CD14-positive monocyte (primary cell): ENCODE results near the gene SNX11. TPM values are rescaled to one million over a fixed set of nuclear protein-coding genes. Genes with fewer than 3 reads are reported as not detected.
A peak's percentile ranks its signal among the peaks of the same experiment; 100 is the strongest.

Experiments used
- DNase-seq, 3 donors: peaks; one replicate each; pipeline ENCODE4 v3.0.0-alpha.2; 2011 to 2022
- H2AFZ ChIP-seq: 2 replicates; pipeline ENCODE4 v1.6.0; 2012; ENCODE audit warnings: mild to moderate bottlenecking, low read depth, low read length, inconsistent platforms; ENCODE audit not compliant: insufficient read depth, poor library complexity, severe bottlenecking
- H3K27ac ChIP-seq, 2 donors: 1 replicate in 1 of 2; 2 replicates in 1 of 2; pipeline ENCODE4 v1.5.1; 2012 to 2013; ENCODE audit warnings: low read length in 2 of 2, control low read depth in 1 of 2, inconsistent platforms in 1 of 2, low read depth in 1 of 2, mild to moderate bottlenecking in 1 of 2
- H3K27me3 ChIP-seq, 2 donors: one replicate each; pipeline versions ENCODE4 v1.6.0 to v1.6.1; 2011 to 2013; ENCODE audit warnings: low read length in 2 of 2; ENCODE audit not compliant: control insufficient read depth in 2 of 2, insufficient read depth in 2 of 2
- H3K36me3 ChIP-seq, 2 donors: replicated peaks in 1 of 2; 1 replicate in 1 of 2; 2 replicates in 1 of 2; pipeline versions ENCODE4 v1.5.1 to v1.6.1; 2012 to 2013; ENCODE audit warnings: low read length in 2 of 2, control low read depth in 1 of 2, inconsistent platforms in 1 of 2, mild to moderate bottlenecking in 1 of 2; ENCODE audit not compliant: insufficient read depth in 2 of 2, control insufficient read depth in 1 of 2
- H3K4me1 ChIP-seq, 2 donors: 1 replicate in 1 of 2; 2 replicates in 1 of 2; pipeline versions ENCODE4 v1.5.1 to v1.6.1; 2012 to 2013; ENCODE audit warnings: low read length in 2 of 2, control low read depth in 1 of 2, inconsistent platforms in 1 of 2, mild to moderate bottlenecking in 1 of 2, moderate library complexity in 1 of 2; ENCODE audit not compliant: insufficient read depth in 2 of 2, control insufficient read depth in 1 of 2
- H3K4me2 ChIP-seq: replicated peaks from 2 replicates; pipeline ENCODE3; 2012; ENCODE audit warnings: low read length, moderate library complexity, mild to moderate bottlenecking; ENCODE audit not compliant: poor library complexity, severe bottlenecking; ENCODE audit errors: extremely low read depth
- H3K4me3 ChIP-seq, 3 experiments: fragments of 200-600 bp in 1 of 3; sonication (generic) in 1 of 3; replicated peaks in 1 of 3; 1 replicate in 2 of 3; 2 replicates in 1 of 3; pipeline ENCODE4 v1.5.1; 2011 to 2013; ENCODE audit warnings: low read length in 3 of 3, mild to moderate bottlenecking in 3 of 3, control low read depth in 2 of 3, low read depth in 2 of 3, inconsistent platforms in 1 of 3, moderate library complexity in 1 of 3
- H3K79me2 ChIP-seq: 2 replicates; pipeline ENCODE4 v1.6.0; 2012; ENCODE audit warnings: mild to moderate bottlenecking, control low read depth, inconsistent platforms, low read length, moderate library complexity; ENCODE audit not compliant: insufficient read depth
- H3K9ac ChIP-seq: 2 replicates; pipeline ENCODE4 v1.6.0; 2017; ENCODE audit warnings: low read length, mild to moderate bottlenecking; ENCODE audit not compliant: insufficient read depth, poor library complexity, severe bottlenecking
- H3K9me3 ChIP-seq, 2 donors: replicated peaks in 1 of 2; 1 replicate in 1 of 2; 2 replicates in 1 of 2; pipeline versions ENCODE4 v1.5.1 to v1.6.1; 2012 to 2013; ENCODE audit warnings: low read length in 2 of 2, control low read depth in 1 of 2; ENCODE audit not compliant: control insufficient read depth in 1 of 2, insufficient read depth in 1 of 2
- H4K20me1 ChIP-seq: 2 replicates; pipeline ENCODE4 v1.6.0; 2012; ENCODE audit warnings: mild to moderate bottlenecking, low read length, control low read depth, moderate library complexity; ENCODE audit not compliant: insufficient read depth
- H3K27ac Mint-ChIP-seq, 7 donors: one replicate each; pipeline ENCODE4 v1.8.0; 2020; ENCODE audit warnings: mild to moderate bottlenecking in 7 of 7, mixed read lengths in 7 of 7, moderate library complexity in 6 of 7, inconsistent platforms in 2 of 7
- H3K27me3 Mint-ChIP-seq, 3 donors: one replicate each; pipeline ENCODE4 v1.8.0; 2021 to 2022; ENCODE audit warnings: low read depth in 3 of 3, mild to moderate bottlenecking in 3 of 3, mixed read lengths in 3 of 3, moderate library complexity in 3 of 3, inconsistent platforms in 1 of 3
- H3K36me3 Mint-ChIP-seq, 2 donors: one replicate each; pipeline ENCODE4 v1.8.0; 2020; ENCODE audit warnings: mixed read lengths in 2 of 2, inconsistent platforms in 1 of 2, mild to moderate bottlenecking in 1 of 2
- H3K4me1 Mint-ChIP-seq: one replicate; pipeline ENCODE4 v1.8.0; 2020; ENCODE audit warnings: mild to moderate bottlenecking, mixed read lengths
- H3K4me3 Mint-ChIP-seq, 2 donors: one replicate each; pipeline ENCODE4 v1.8.0; 2020; ENCODE audit warnings: mild to moderate bottlenecking in 2 of 2, mixed read lengths in 2 of 2, moderate library complexity in 1 of 2
- H3K9me3 Mint-ChIP-seq, 7 donors: one replicate each; pipeline ENCODE4 v1.8.0; 2020 to 2022; ENCODE audit warnings: mixed read lengths in 7 of 7, mild to moderate bottlenecking in 6 of 7, moderate library complexity in 6 of 7, inconsistent platforms in 2 of 7
- WGBS: methylation state at CpG from one replicate; pipeline ENCODE4 v1.1.5; 2013; ENCODE audit warnings: missing lambda C conversion rate; ENCODE audit not compliant: insufficient coverage; 5-methylcytosine and 5-hydroxymethylcytosine counted together
- intact Hi-C, 2 donors: fragments of 100-400 bp; cut with micrococcal nuclease; formaldehyde crosslinking; loops; one replicate each; pipeline versions ENCODE4 v1.15.0 to v1.15.1; 2023
- polyA plus RNA-seq, 3 donors: library from polyadenylated mRNA; depleted of rRNA in 1 of 3; unstranded in 2 of 3; stranded (reverse) in 1 of 3; fragments of 300-500 nt in 2 of 3; fragments of >200 nt in 1 of 3; fragmentation: Illumina TruSeq in 2 of 3; gene quantifications; 1 replicate in 2 of 3; 2 replicates in 1 of 3; pipeline ENCODE4 v1.2.3, GENCODE V29; 2012 to 2021
- TF ChIP-seq, protein P1 (sequence below): fragments of 200-600 bp; IDR thresholded peaks from one replicate; pipeline ENCODE4 v1.8.0; 2022; ENCODE audit warnings: antibody characterized with exemption, mild to moderate bottlenecking

SNX11 gene
- polyA plus RNA-seq, 3 donors: 34.3 to 49.3 (median 48.4) TPM

- no peaks in the 10 kb centered on the region for H3K36me3 ChIP-seq
- no peak for DNase-seq
- Mint-ChIP-seq H3K36me3 (no peaks in the 10 kb centered on the region), H3K4me3 (no peak overlapping the region), H3K4me1 (peaks cover 14% of the 10 kb centered on the region), H3K27me3 (peaks cover 8 to 17% (median 16%) of the 10 kb centered on the region in 3 donors), H3K27ac (no peak overlapping the region), H3K9me3 (no peaks in the 10 kb centered on the region)
- H3K4me1 ChIP-seq: no peaks in the 10 kb centered on the region
- H3K27me3 ChIP-seq: peaks cover 3 to 11% of the 10 kb centered on the region in 2 donors
- no peak overlapping the region for H3K4me2 ChIP-seq
- H3K27ac ChIP-seq: no peak overlapping the region
- no peaks in the 10 kb centered on the region for H4K20me1 ChIP-seq
- H3K9me3 ChIP-seq: no peaks in the 10 kb centered on the region
- WGBS: 100% methylated on average over 1 of the region's 5 CpGs
- TF ChIP-seq, protein P1, sequence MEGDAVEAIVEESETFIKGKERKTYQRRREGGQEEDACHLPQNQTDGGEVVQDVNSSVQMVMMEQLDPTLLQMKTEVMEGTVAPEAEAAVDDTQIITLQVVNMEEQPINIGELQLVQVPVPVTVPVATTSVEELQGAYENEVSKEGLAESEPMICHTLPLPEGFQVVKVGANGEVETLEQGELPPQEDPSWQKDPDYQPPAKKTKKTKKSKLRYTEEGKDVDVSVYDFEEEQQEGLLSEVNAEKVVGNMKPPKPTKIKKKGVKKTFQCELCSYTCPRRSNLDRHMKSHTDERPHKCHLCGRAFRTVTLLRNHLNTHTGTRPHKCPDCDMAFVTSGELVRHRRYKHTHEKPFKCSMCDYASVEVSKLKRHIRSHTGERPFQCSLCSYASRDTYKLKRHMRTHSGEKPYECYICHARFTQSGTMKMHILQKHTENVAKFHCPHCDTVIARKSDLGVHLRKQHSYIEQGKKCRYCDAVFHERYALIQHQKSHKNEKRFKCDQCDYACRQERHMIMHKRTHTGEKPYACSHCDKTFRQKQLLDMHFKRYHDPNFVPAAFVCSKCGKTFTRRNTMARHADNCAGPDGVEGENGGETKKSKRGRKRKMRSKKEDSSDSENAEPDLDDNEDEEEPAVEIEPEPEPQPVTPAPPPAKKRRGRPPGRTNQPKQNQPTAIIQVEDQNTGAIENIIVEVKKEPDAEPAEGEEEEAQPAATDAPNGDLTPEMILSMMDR: no peak
- no peak overlapping the region for H2AFZ ChIP-seq
- H3K79me2 ChIP-seq: no peaks in the 10 kb centered on the region
- no peak overlapping the region for H3K9ac ChIP-seq
- intact Hi-C loops: no loop called here
- no peak overlapping the region for H3K4me3 ChIP-seq
Observed at GRCh38 chr17:48160177-48161081, 52.9 kb downstream of the SNX11 start.

GRCh38 chr17:48161127-48161905 lies 53.8 kb downstream of the SNX11 start:
- Histone ChIP-seq H3K27me3 (peaks cover 1 to 4% of the 10 kb centered on the region in 2 donors), H3K36me3 (no peaks in the 10 kb centered on the region), H3K4me1 (no peaks in the 10 kb centered on the region), H4K20me1 (no peaks in the 10 kb centered on the region), H3K79me2 (no peaks in the 10 kb centered on the region), H2AFZ (no peak overlapping the region), H3K27ac (no peak overlapping the region), H3K9me3 (no peaks in the 10 kb centered on the region), H3K4me3 (no peak overlapping the region), H3K9ac (no peak overlapping the region), H3K4me2 (no peak overlapping the region)
- Mint-ChIP-seq H3K9me3 (no peaks in the 10 kb centered on the region), H3K4me3 (no peak overlapping the region), H3K27me3 (peaks cover under 1 to 12% (median 7%) of the 10 kb centered on the region in 3 donors), H3K27ac (peak overlapping the region in 1 of 7 donors; percentile 35), H3K36me3 (no peaks in the 10 kb centered on the region), H3K4me1 (peaks cover 9% of the 10 kb centered on the region)
- no CpG with 5 or more reads among the region's 4 CpGs for WGBS
- intact Hi-C loops: no loop called here
- no peak for DNase-seq
- TF ChIP-seq, protein P1: no peak
